Fibroblast of skin of right quadriceps (primary cell): ENCODE measurements around the gene CEP350.
"Not testable (repeated sequence)": the region's sequence is repeated elsewhere in the genome, so short reads cannot be mapped to it uniquely, and the experiment has no call there.

Experiments
- DNase-seq: peaks from one replicate; pipeline ENCODE4 v3.0.0-alpha.2; 2013

Gene CEP350

GRCh38 chr1:179951383-179952144, 3.0 kb upstream of the CEP350 start:
- DNase-seq: no peak

GRCh38 chr1:179952186-179952585, 2.4 kb upstream of the CEP350 start:
- DNase-seq: no peak

- no peak for DNase-seq
Measured at GRCh38 chr1:179953974-179954492, 577 bp upstream of the CEP350 start.

- DNase-seq: peak; percentile 18
Measured at GRCh38 chr1:179955287-179955680, 674 bp downstream of the CEP350 start.

- no peak for DNase-seq
Measured at GRCh38 chr1:179955731-179956130, 1.1 kb downstream of the CEP350 start.

GRCh38 chr1:179958359-179958758, 3.7 kb downstream of the CEP350 start:
- no peak for DNase-seq

GRCh38 chr1:179962168-179962567, 7.6 kb downstream of the CEP350 start:
- DNase-seq: not testable (repeated sequence)

GRCh38 chr1:179966551-179966950, 11.9 kb downstream of the CEP350 start:
- no peak for DNase-seq

- DNase-seq: no peak
Measured at GRCh38 chr1:179968284-179968993, 13.8 kb downstream of the CEP350 start.

- DNase-seq: no peak
Measured at GRCh38 chr1:179968994-179969919, 14.6 kb downstream of the CEP350 start.

- no peak for DNase-seq
Measured at GRCh38 chr1:179969962-179970361, 15.4 kb downstream of the CEP350 start.

GRCh38 chr1:179971563-179972496, 17.2 kb downstream of the CEP350 start:
- no peak for DNase-seq

- no peak for DNase-seq
Measured at GRCh38 chr1:179973198-179974110, 18.8 kb downstream of the CEP350 start.

GRCh38 chr1:179976970-179977651, 22.5 kb downstream of the CEP350 start:
- DNase-seq: no peak

GRCh38 chr1:179978199-179979079, 23.8 kb downstream of the CEP350 start:
- DNase-seq: no peak

- no peak for DNase-seq
Measured at GRCh38 chr1:179984101-179984500, 29.5 kb downstream of the CEP350 start.

- no peak for DNase-seq
Measured at GRCh38 chr1:179984942-179985341, 30.3 kb downstream of the CEP350 start.

- DNase-seq: no peak
Measured at GRCh38 chr1:179990847-179991246, 36.2 kb downstream of the CEP350 start.

GRCh38 chr1:179995576-179995975, 41.0 kb downstream of the CEP350 start:
- DNase-seq: peak; percentile 16
